OCI-LY7 (cell line): ENCODE data around the gene GPR137B. TPM values are rescaled to one million over a fixed set of nuclear protein-coding genes. Genes with fewer than 3 reads are reported as not detected.

Source experiments
- BruUV-seq: library from RNA; stranded (reverse); fragments of 400-500 nt; replicated peaks from 2 replicates; lab custom pipeline; 2021; lab: Mats Ljungman, UMichigan
- CTCF ChIA-PET: fragments of 300-600 bp; sonication (Branson Sonifier 250); formaldehyde crosslinking; loops from one replicate; lab custom pipeline; 2022; ENCODE audit warnings: antibody characterized with exemption; ENCODE audit not compliant: unreplicated experiment; lab: Charles Lee
- POLR2A ChIA-PET: fragments of 300-600 bp; sonication (Branson Sonifier 250); formaldehyde crosslinking; loops from one replicate; lab custom pipeline; 2022; ENCODE audit warnings: antibody characterized with exemption; lab: Charles Lee
- DNase-seq: peaks from one replicate; pipeline ENCODE4 v3.0.0-alpha.2; 2015; ENCODE audit warnings: low spot score
- H2AFZ ChIP-seq: fragments of 200-600 bp; sonication (generic), shearing (Covaris generic); 2 replicates; pipeline ENCODE4 v1.6.1; 2014; ENCODE audit warnings: mild to moderate bottlenecking, antibody characterized with exemption, low read length, moderate library complexity
- H3K27ac ChIP-seq: fragments of 200-600 bp; sonication (generic); 2 replicates; pipeline ENCODE4 v1.5.1; 2014; ENCODE audit warnings: mixed run types, low read depth, mild to moderate bottlenecking, moderate library complexity, low read length, inconsistent platforms; ENCODE audit not compliant: poor library complexity, severe bottlenecking
- H3K36me3 ChIP-seq: fragments of 200-600 bp; sonication (generic); 2 replicates; pipeline ENCODE4 v1.6.1; 2014; ENCODE audit warnings: mild to moderate bottlenecking, antibody characterized with exemption, low read length, moderate library complexity, mixed read lengths; ENCODE audit not compliant: insufficient read depth
- H3K4me1 ChIP-seq: fragments of 200-600 bp; sonication (generic); 2 replicates; pipeline ENCODE4 v1.5.1; 2014; ENCODE audit warnings: mild to moderate bottlenecking, low read length; ENCODE audit not compliant: insufficient read depth, poor library complexity, severe bottlenecking
- H3K4me2 ChIP-seq: fragments of 200-600 bp; sonication (generic); 2 replicates; pipeline ENCODE4 v1.6.1; 2014; ENCODE audit warnings: mild to moderate bottlenecking, low read length
- H3K4me3 ChIP-seq: fragments of 200-600 bp; sonication (generic); 2 replicates; pipeline ENCODE4 v1.5.1; 2014; ENCODE audit warnings: mild to moderate bottlenecking, low read depth, low read length; ENCODE audit not compliant: poor library complexity, severe bottlenecking
- H3K79me2 ChIP-seq: fragments of 200-600 bp; sonication (generic); 2 replicates; pipeline ENCODE4 v1.6.1; 2016; ENCODE audit warnings: low read depth, mild to moderate bottlenecking, low read length, moderate library complexity, mixed read lengths; ENCODE audit not compliant: insufficient read depth
- H3K9me2 ChIP-seq: fragments of 200-600 bp; sonication (generic); 2 replicates; pipeline ENCODE4 v1.6.1; 2016; ENCODE audit warnings: mild to moderate bottlenecking, low read length, mixed read lengths; ENCODE audit not compliant: insufficient read depth
- H3K9me3 ChIP-seq: fragments of 200-600 bp; sonication (generic); 2 replicates; pipeline ENCODE4 v1.6.1; 2014; ENCODE audit warnings: mild to moderate bottlenecking, mixed run types, low read length, mixed read lengths
- H4K20me1 ChIP-seq: fragments of 200-600 bp; sonication (generic); 2 replicates; pipeline ENCODE4 v1.6.1; 2014; ENCODE audit warnings: mild to moderate bottlenecking, antibody characterized with exemption, low read length, moderate library complexity, mixed read lengths; ENCODE audit not compliant: insufficient read depth
- CTCF ChIP-seq: fragments of 200-600 bp; sonication (generic); conservative IDR thresholded peaks from 2 replicates; pipeline ENCODE4 v1.5.1; 2014; ENCODE audit warnings: mild to moderate bottlenecking, antibody characterized with exemption, low read length, moderate library complexity, mixed read lengths
- EZH2phosphoT487 ChIP-seq: fragments of 200-600 bp; sonication (generic); IDR thresholded peaks from 2 replicates; pipeline ENCODE4 v1.6.1; 2018; ENCODE audit warnings: low read depth, borderline replicate concordance, mild to moderate bottlenecking, mixed run types, antibody characterized with exemption, low read length, moderate library complexity, mixed read lengths
- intact Hi-C: fragments of 100-400 bp; cut with micrococcal nuclease; formaldehyde crosslinking; loops from one replicate; pipeline ENCODE4 v1.10.0; 2022; ENCODE audit not compliant: unreplicated experiment
- total RNA-seq, 2 experiments: library from RNA; depleted of rRNA in 1 of 2; stranded (reverse); fragments of >200 nt in 1 of 2; shearing (Covaris generic) in 1 of 2; gene quantifications; 2 replicates each; pipeline ENCODE4 v1.2.3, GENCODE V29; 2014 to 2022

Gene GPR137B
- total RNA-seq, 2 experiments from 2014 or later = 2.8 to 3.1 TPM

GRCh38 chr1:236150311-236150955 is 8.1 kb downstream of the GPR137B start:
- H3K36me3 ChIP-seq = peaks cover 3% of the 10 kb centered on the region; the same call in 1 of the 2 replicates
- no peaks in the 10 kb centered on the region for H3K9me3 ChIP-seq
- H3K9me2 ChIP-seq = no peaks in the 10 kb centered on the region
- no peaks in the 10 kb centered on the region; the same call in none of the 2 replicates for H4K20me1 ChIP-seq
- no TSS peak for BruUV-seq
- intact Hi-C loops = loop anchor here (10.0 kb wide), 1 partner anchor 646 kb away; the partner anchor contains the start of gene B3GALNT2
- H3K4me2 ChIP-seq = no peak overlapping the region; the same call in 1 of the 2 replicates
- ChIA-PET CTCF (no interaction called here), POLR2A (no interaction called here)
- no peaks in the 10 kb centered on the region for H3K79me2 ChIP-seq
- H3K27ac ChIP-seq = no peak overlapping the region
- no peak for DNase-seq
- H3K4me1 ChIP-seq = peaks cover 3% of the 10 kb centered on the region
- H2AFZ ChIP-seq = no peak overlapping the region
- no peak for TF ChIP-seq EZH2phosphoT487
- no peak for TF ChIP-seq CTCF
- no peak overlapping the region for H3K4me3 ChIP-seq

GRCh38 chr1:236150986-236151385 is 8.6 kb downstream of the GPR137B start:
- no peak overlapping the region for H3K27ac ChIP-seq
- ChIA-PET CTCF (no interaction called here), POLR2A (interaction anchor here (0.6 to 1.1 kb wide), 2 partner anchors 132 to 313 kb away, joined by 4 read pairs; no protein-coding TSS in a partner anchor)
- no peak for TF ChIP-seq CTCF
- no peak for TF ChIP-seq EZH2phosphoT487
- no peaks in the 10 kb centered on the region; the same call in none of the 2 replicates for H4K20me1 ChIP-seq
- DNase-seq = no peak
- H3K4me3 ChIP-seq = no peak overlapping the region
- H3K4me2 ChIP-seq = no peak overlapping the region
- H3K36me3 ChIP-seq = no peaks in the 10 kb centered on the region; the same call in 1 of the 2 replicates
- H3K9me3 ChIP-seq = no peaks in the 10 kb centered on the region
- BruUV-seq = no TSS peak
- H3K4me1 ChIP-seq = peaks cover 9% of the 10 kb centered on the region
- intact Hi-C loops = loop anchor here (10.0 kb wide), 1 partner anchor 646 kb away; the partner anchor contains the start of gene B3GALNT2
- no peaks in the 10 kb centered on the region for H3K79me2 ChIP-seq
- no peak overlapping the region for H2AFZ ChIP-seq
- H3K9me2 ChIP-seq = no peaks in the 10 kb centered on the region
